BE2C (cell line): Measurements from ENCODE around the gene PARD3.

Experiments
- DNase-seq: peaks from one replicate; pipeline ENCODE4 v3.0.0-alpha.2; 2020
- H3K27me3 ChIP-seq: fragments of 250-450 bp; sonication (Bioruptor Pico); 2 replicates; pipeline ENCODE4 v1.5.1; 2020; ENCODE audit warnings: mild to moderate bottlenecking
- H3K36me3 ChIP-seq: fragments of 250-450 bp; sonication (Bioruptor Pico); 2 replicates; pipeline ENCODE4 v1.5.1; 2020; ENCODE audit warnings: mild to moderate bottlenecking
- H3K4me1 ChIP-seq: fragments of 250-450 bp; sonication (Bioruptor Pico); 2 replicates; pipeline ENCODE4 v1.5.1; 2020
- H3K4me3 ChIP-seq: 2 replicates; pipeline ENCODE4 v1.5.1; 2011; ENCODE audit warnings: low read depth, low read length
- H3K9me3 ChIP-seq: fragments of 250-450 bp; sonication (Bioruptor Pico); 2 replicates; pipeline ENCODE4 v1.5.1; 2020
- CTCF ChIP-seq: IDR thresholded peaks from 2 replicates; pipeline ENCODE4 v1.5.1; 2012; ENCODE audit warnings: mild to moderate bottlenecking, low read depth, low read length

PARD3 gene

GRCh38 chr10:34602478-34602877 is 212.6 kb downstream of the PARD3 start:
- Histone ChIP-seq H3K4me1 (no peaks in the 10 kb centered on the region), H3K27me3 (no peaks in the 10 kb centered on the region), H3K36me3 (no peaks in the 10 kb centered on the region), H3K4me3 (no peak overlapping the region), H3K9me3 (no peaks in the 10 kb centered on the region)
- TF ChIP-seq CTCF = no peak
- no peak for DNase-seq

GRCh38 chr10:34601691-34602090 is 213.4 kb downstream of the PARD3 start:
- DNase-seq = no peak
- Histone ChIP-seq H3K9me3 (no peaks in the 10 kb centered on the region), H3K36me3 (no peaks in the 10 kb centered on the region), H3K4me1 (no peaks in the 10 kb centered on the region), H3K27me3 (no peaks in the 10 kb centered on the region), H3K4me3 (no peak overlapping the region)
- TF ChIP-seq CTCF = no peak

DNA sequence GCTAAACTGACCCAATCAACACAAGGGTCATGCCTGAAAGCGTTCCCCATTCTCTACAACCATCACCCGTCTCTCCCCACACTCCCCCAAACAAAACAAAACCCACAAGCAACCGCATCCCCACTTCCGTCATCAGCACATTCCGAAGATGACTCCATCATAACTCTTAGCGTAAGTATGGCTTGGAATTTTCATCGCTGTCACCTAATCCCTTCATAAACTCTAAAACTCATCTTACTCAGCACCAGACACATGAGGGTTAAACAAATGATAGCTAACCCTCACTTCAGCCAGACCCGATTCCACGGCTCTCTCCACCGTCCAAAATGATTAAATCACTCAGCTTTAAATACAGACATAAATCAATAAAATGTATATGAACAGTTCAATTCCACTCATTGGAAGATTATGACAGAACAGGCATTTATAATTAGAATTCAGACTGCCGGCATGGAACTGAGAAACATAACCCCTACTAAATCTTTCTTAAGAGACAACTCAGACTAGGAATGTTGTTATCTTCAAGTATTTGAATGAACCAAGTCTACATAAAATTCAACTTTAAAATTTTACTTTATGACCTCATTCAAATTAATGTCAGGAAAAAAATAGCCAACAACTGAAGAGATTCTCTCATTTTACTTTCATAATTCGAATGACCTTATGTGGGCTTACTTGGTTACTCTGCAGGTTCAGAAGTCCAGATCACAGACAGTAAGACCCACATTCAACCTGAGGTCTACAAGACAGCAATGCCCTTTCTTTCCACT is 215.9 kb downstream of the PARD3 start:
- TF ChIP-seq CTCF = no peak
- Histone ChIP-seq H3K4me3 (no peak overlapping the region), H3K9me3 (no peaks in the 10 kb centered on the region), H3K27me3 (no peaks in the 10 kb centered on the region), H3K36me3 (no peaks in the 10 kb centered on the region), H3K4me1 (no peaks in the 10 kb centered on the region; the same call in 1 of the 2 replicates)
- DNase-seq = no peak

- Histone ChIP-seq H3K9me3 (no peaks in the 10 kb centered on the region), H3K4me1 (peaks cover 3% of the 10 kb centered on the region), H3K4me3 (no peak overlapping the region), H3K27me3 (no peaks in the 10 kb centered on the region), H3K36me3 (no peaks in the 10 kb centered on the region)
- no peak for DNase-seq
- TF ChIP-seq CTCF = no peak
Observed at GRCh38 chr10:34596351-34596750, 218.7 kb downstream of the PARD3 start.

GRCh38 chr10:34593930-34594329 is 221.2 kb downstream of the PARD3 start:
- Histone ChIP-seq H3K9me3 (no peaks in the 10 kb centered on the region), H3K27me3 (no peaks in the 10 kb centered on the region), H3K4me1 (peaks cover 3% of the 10 kb centered on the region), H3K36me3 (no peaks in the 10 kb centered on the region), H3K4me3 (no peak overlapping the region)
- no peak for TF ChIP-seq CTCF
- DNase-seq = no peak

DNA sequence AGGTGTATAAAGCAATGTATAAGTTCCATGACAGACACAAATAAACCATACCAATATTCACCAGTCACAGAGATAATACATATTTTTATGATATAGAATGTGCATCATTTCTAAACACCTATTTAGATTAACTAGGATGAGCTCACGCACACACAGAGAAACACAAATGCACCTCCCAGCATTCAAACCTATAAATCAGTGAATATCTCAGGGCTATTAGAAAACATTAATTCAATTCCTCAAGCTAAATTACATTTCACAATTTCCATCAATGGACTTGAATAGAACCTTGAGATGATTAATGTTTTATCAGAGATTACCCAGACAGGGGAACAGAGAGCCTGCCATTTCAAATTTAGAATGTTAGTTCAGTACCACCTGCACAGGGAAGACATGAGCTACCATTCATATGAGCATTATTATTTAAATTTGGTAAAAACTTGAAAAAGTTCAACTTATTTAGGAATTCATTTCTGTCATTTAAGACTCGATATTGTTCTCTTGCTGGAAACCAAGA is 221.7 kb downstream of the PARD3 start:
- Histone ChIP-seq H3K27me3 (no peaks in the 10 kb centered on the region), H3K4me3 (no peak overlapping the region)

More for the DNA sequence above, 221.7 kb downstream of the PARD3 start:
- TF ChIP-seq CTCF = no peak
- peaks cover 3% of the 10 kb centered on the region for H3K4me1 ChIP-seq
- H3K9me3 ChIP-seq = no peaks in the 10 kb centered on the region
- no peak for DNase-seq
- H3K36me3 ChIP-seq = no peaks in the 10 kb centered on the region
